Measurements from ENCODE around the gene PPP2R5D.
A peak's percentile ranks its signal among the peaks of the same experiment; 100 is the strongest.

Gene PPP2R5D

DNA sequence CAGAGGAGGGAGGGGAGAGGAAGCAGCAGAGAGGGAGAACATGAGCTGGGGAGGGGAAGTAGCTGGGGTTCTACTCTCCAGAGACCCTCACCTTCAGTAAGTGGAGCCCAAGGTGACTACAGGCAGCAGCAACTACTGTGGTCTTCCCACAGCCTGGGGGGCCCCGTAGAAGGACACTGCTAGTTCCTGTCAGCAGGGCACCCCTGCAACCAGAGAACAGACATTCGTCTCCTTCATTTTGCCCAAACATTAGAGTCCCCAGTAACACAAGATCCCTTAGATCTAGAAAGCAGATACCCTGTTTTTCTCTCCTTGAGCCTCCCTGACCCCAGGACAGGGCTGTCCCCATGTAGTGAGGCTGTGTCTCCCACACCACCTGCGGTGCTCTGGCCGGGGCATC, 15.6 kb upstream of the PPP2R5D start:
- Mint-ChIP-seq H3K9me3 (no peaks in the 10 kb centered on the region), H3K36me3 (ENCODE audit: insufficient read depth) (peaks cover 5% of the 10 kb centered on the region), H3K27ac (ENCODE audit: low read depth) (no peak overlapping the region), H3K4me3 (no peak overlapping the region), H3K27me3 (no peaks in the 10 kb centered on the region), H3K4me1 (peaks cover 2% of the 10 kb centered on the region)
- ATAC-seq (replicated peaks; ENCODE audit: extremely low read depth, poor library complexity, severe bottlenecking) (no peak), DNase-seq (ENCODE audit: low spot score in 2 of 2) (no peak)

DNA sequence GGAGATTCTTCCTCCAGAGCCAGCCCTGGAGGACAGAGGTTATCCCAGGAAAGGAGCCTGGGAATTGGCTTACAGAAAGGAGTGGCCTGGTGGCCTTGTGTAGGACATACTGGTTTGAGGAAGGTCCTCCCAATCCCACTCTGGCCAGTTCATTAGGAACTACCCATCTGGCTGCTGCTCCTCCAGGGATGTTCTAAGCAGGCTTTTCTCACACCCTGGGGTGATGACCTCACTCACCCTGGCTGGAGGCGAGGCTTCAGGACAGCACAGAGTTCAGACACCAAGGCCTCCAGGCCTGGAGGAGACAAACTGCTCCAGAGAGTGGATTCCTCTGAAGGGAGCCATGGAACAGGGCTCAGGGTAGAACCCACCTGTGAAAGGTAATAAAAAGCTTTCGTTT, 14.9 kb upstream of the PPP2R5D start:
- Mint-ChIP-seq H3K27ac (ENCODE audit: low read depth) (no peak overlapping the region), H3K4me1 (peaks cover 4% of the 10 kb centered on the region), H3K4me3 (no peak overlapping the region), H3K27me3 (no peaks in the 10 kb centered on the region), H3K36me3 (ENCODE audit: insufficient read depth) (peaks cover 4% of the 10 kb centered on the region), H3K9me3 (no peaks in the 10 kb centered on the region)
- DNase-seq (ENCODE audit: low spot score in 2 of 2): no peak
- ATAC-seq (replicated peaks; ENCODE audit: extremely low read depth, poor library complexity, severe bottlenecking): no peak

DNA sequence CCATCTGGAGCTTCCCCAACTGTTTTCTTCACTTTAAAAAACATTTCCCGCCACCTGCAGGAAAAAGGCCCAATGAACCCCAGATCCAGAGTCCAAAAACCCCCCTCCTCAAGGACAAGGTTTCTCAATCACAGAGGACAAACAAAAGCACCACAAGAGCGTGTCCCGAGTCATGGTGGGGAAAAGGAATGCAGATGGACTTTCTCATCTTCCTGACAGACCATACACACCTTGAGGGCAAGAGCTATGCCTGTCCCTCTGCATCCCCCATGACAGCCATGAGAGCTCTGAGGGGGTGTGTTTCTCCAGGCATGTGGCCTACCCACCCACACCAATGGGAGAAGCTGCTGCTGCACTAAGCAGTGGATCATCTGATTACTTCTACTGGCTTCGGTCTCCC, 14.4 kb upstream of the PPP2R5D start:
- Mint-ChIP-seq H3K4me3 (no peak overlapping the region), H3K9me3 (no peaks in the 10 kb centered on the region), H3K27ac (ENCODE audit: low read depth) (no peak overlapping the region)

DNA sequence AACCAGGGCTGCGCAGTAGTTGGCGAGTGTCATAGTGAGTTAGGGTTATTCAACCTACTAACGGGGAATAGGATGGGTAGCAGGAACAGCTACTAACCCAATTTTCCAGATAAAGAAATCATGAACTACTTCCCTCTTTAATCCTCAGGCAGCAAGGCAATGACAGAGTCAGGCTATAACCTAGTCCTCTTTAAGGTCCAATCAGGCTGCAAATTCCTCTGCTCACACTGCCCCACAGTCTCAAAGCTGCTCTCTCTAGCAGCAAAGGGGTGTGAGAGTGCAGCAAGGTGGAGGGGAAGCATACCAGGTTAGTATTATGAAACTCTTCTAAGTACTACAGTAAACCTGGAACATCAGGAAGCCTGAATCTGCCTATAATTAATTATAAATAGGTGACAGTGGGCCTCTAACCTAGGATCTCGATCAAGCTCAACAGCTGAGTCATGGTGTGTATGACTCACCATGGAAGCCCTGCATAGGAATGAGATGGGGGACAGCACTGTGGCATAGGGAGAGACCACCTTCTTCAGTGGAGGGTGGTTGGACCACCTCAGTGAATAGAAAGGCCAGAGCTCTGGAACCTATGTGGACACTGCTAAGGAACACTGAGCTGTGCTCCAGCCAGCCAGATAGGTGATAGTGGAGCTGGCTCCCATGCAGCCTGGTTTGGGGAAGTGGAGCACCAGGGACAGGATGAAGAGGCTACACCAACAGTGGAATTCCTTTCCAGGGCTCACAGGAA, 13.3 kb upstream of the PPP2R5D start:
- peaks cover 2% of the 10 kb centered on the region for H3K36me3 Mint-ChIP-seq (ENCODE audit: insufficient read depth)
- no peaks in the 10 kb centered on the region for H3K27me3 Mint-ChIP-seq
- DNase-seq (ENCODE audit: low spot score in 2 of 2) (no peak), ATAC-seq (replicated peaks; ENCODE audit: extremely low read depth, poor library complexity, severe bottlenecking) (no peak)
- no peaks in the 10 kb centered on the region for H3K9me3 Mint-ChIP-seq
- no peak overlapping the region for H3K4me3 Mint-ChIP-seq
- peaks cover 13% of the 10 kb centered on the region for H3K4me1 Mint-ChIP-seq
- peak overlapping the region; percentile 44 for H3K27ac Mint-ChIP-seq (ENCODE audit: low read depth)

More for the DNA sequence above, 14.4 kb upstream of the PPP2R5D start:
- ATAC-seq (replicated peaks; ENCODE audit: extremely low read depth, poor library complexity, severe bottlenecking): no peak
- H3K4me1 Mint-ChIP-seq: peaks cover 6% of the 10 kb centered on the region
- peaks cover 2% of the 10 kb centered on the region for H3K36me3 Mint-ChIP-seq (ENCODE audit: insufficient read depth)
- no peak for DNase-seq (ENCODE audit: low spot score in 2 of 2)
- H3K27me3 Mint-ChIP-seq: no peaks in the 10 kb centered on the region

DNA sequence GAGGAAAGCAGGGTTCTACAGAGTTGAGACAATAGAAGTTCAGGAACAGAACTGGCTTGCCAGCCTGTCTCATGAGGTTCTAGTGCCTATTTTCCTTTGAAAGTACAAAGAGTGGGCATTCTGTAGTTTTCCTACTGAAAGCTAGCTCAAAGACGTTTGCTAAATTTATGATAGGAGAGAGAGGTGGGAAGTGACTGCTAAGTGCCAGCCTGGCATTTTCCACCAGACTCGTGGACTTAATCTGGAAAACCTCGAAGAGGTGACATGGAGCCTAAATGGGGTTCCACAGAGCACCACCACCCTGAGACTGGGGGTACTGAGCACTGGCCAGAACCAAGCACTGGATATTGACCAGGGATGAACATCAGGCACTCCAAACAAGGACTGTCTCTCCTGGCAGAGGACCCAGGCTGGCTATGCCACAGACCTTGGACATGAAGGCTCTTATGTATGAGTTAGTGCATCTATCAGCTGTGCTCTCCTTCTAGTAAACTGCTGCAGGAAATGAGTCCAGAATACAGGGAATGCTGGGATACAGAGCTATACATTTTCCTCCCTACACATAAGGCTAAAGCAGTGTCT, 12.5 kb upstream of the PPP2R5D start:
- Mint-ChIP-seq H3K36me3 (ENCODE audit: insufficient read depth) (peaks cover 2% of the 10 kb centered on the region), H3K27me3 (no peaks in the 10 kb centered on the region), H3K9me3 (no peaks in the 10 kb centered on the region), H3K27ac (ENCODE audit: low read depth) (no peak overlapping the region), H3K4me3 (no peak overlapping the region), H3K4me1 (peaks cover 16% of the 10 kb centered on the region)
- no peak for ATAC-seq (replicated peaks; ENCODE audit: extremely low read depth, poor library complexity, severe bottlenecking)
- no peak for DNase-seq (ENCODE audit: low spot score in 2 of 2)

DNA sequence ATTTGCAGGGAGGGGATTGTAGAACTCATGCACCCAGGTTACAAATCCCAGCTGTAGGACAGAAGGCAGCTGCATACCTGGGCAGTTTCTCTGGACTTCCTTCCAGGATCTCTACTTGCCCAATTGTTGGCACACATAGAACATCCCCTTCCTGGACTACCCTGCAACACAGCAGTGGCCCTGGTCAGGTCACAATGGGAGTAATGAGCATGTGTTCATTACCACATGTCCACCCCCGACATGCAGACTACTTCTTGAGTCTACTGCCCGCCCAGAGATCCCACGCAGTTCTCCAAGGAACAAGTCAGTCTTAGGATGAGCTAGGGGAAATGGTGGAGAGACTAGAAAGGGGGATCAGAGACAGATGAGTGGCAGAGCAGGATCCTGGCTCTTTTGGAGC, 10.4 kb upstream of the PPP2R5D start:
- H3K4me3 Mint-ChIP-seq: no peak overlapping the region
- no peaks in the 10 kb centered on the region for H3K9me3 Mint-ChIP-seq
- peaks cover 29% of the 10 kb centered on the region for H3K4me1 Mint-ChIP-seq
- peaks cover 7% of the 10 kb centered on the region for H3K36me3 Mint-ChIP-seq (ENCODE audit: insufficient read depth)
- ATAC-seq (replicated peaks; ENCODE audit: extremely low read depth, poor library complexity, severe bottlenecking): no peak
- no peak overlapping the region for H3K27ac Mint-ChIP-seq (ENCODE audit: low read depth)
- no peaks in the 10 kb centered on the region for H3K27me3 Mint-ChIP-seq
- DNase-seq (ENCODE audit: low spot score in 2 of 2): no peak

DNA sequence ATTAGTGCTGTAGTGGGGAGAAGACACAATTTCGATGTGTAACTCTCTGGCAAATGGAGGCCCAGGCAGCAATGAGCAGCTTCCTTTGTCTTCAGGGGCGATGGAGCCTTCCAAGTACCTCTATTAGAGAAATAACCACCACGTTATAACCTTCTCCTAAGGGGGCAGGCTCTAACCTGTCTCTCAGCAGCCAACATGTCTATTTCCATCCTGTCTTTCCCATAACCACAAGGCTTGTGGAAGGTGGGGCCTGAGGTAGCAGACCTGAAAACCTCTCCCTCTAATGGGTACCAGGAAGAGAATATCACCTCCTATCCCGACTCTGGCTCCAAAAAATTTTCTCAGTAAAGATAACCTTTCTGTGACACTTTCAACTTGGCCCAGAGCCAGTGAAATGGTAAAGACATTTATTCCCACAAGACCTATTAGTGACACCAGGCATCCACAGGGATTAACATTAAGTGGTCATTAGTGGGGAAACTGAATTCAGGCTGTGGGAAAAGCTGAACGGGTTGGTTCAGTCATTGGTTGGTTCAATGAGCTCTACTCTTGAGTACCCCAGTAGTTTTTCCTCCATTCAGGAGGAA, 9.4 kb upstream of the PPP2R5D start:
- no peak for ATAC-seq (replicated peaks; ENCODE audit: extremely low read depth, poor library complexity, severe bottlenecking)
- Mint-ChIP-seq H3K4me3 (no peak overlapping the region), H3K27me3 (no peaks in the 10 kb centered on the region), H3K9me3 (no peaks in the 10 kb centered on the region), H3K4me1 (peaks cover 40% of the 10 kb centered on the region), H3K36me3 (ENCODE audit: insufficient read depth) (peaks cover 14% of the 10 kb centered on the region), H3K27ac (ENCODE audit: low read depth) (peak overlapping the region; percentile 55)
- DNase-seq (ENCODE audit: low spot score in 2 of 2): no peak

DNA sequence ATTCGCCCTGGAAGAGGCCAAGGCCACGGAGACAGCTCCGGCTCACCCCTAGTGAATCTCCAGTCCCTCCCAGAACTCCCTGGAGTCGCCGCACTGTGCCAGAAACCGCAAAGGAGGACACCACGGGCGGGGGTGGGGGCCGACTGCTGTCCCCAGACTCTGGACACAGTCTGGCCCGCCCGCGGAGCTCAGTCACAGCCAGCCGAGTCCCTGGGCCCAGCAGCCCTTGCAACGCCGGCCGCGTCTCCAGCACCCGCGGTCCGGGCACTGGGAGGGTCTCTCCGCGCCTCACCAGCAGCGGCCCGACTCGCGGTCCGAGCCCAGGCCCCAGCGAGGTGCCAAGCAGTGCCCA, 5.9 kb upstream of the PPP2R5D start:
- peaks cover 16% of the 10 kb centered on the region for H3K36me3 Mint-ChIP-seq (ENCODE audit: insufficient read depth)
- ATAC-seq (replicated peaks; ENCODE audit: extremely low read depth, poor library complexity, severe bottlenecking) (no peak), DNase-seq (ENCODE audit: low spot score in 2 of 2) (no peak)
- peak overlapping the region; percentile 89 for H3K4me3 Mint-ChIP-seq
- peak overlapping the region; percentile 93 for H3K27ac Mint-ChIP-seq (ENCODE audit: low read depth)
- H3K9me3 Mint-ChIP-seq: no peaks in the 10 kb centered on the region
- peaks cover 41% of the 10 kb centered on the region for H3K4me1 Mint-ChIP-seq
- H3K27me3 Mint-ChIP-seq: no peaks in the 10 kb centered on the region

DNA sequence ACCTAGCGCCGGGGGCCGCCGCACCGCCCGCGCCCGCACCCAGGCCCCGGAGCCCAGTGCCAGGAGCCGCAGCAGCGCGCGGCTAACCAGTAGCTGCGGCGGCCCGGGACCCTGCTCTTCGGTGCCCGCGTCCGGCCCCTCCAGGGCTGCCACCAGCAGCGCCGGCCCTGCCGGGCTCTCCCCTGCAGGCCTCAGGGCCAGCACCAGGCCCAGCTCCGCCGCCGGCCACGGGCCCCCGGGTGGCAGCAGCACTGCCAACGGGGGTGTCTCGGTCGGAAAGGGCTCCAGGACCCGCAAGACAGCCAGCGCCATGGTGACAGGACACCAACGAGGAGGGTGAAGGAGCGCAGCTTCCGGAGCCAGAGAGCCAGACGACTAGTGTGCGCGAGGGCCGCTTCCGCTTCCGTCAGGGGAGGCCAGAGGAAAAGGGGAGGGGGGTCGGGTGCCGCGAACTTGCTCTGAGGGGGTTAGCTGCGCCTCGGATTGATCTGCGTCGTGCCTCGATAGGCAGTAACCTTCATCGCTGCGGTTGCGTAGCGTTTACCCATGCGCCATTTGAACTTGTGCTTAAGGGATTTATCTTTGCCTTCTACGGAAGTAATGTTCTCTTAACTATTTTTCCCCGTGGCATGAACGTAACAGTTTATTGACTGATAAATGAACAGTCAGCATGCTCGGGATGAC, 5.4 kb upstream of the PPP2R5D start, which contains the start of gene PEX6:
PEX6 (minus strand) TSS at position 343 of the 684 bp plus-strand sequence; CDS start at position 312, 31 bp downstream.
- Mint-ChIP-seq H3K4me1 (peaks cover 42% of the 10 kb centered on the region), H3K36me3 (ENCODE audit: insufficient read depth) (peaks cover 16% of the 10 kb centered on the region), H3K27me3 (no peaks in the 10 kb centered on the region), H3K4me3 (peak within 1 kb of the TSS; percentile 89), H3K9me3 (no peaks in the 10 kb centered on the region), H3K27ac (ENCODE audit: low read depth) (peak within 1 kb of the TSS; percentile 93)
- peak; percentile 98 for ATAC-seq (replicated peaks; ENCODE audit: extremely low read depth, poor library complexity, severe bottlenecking)
- DNase-seq (ENCODE audit: low spot score in 2 of 2): peak; percentile 82 to 86

DNA sequence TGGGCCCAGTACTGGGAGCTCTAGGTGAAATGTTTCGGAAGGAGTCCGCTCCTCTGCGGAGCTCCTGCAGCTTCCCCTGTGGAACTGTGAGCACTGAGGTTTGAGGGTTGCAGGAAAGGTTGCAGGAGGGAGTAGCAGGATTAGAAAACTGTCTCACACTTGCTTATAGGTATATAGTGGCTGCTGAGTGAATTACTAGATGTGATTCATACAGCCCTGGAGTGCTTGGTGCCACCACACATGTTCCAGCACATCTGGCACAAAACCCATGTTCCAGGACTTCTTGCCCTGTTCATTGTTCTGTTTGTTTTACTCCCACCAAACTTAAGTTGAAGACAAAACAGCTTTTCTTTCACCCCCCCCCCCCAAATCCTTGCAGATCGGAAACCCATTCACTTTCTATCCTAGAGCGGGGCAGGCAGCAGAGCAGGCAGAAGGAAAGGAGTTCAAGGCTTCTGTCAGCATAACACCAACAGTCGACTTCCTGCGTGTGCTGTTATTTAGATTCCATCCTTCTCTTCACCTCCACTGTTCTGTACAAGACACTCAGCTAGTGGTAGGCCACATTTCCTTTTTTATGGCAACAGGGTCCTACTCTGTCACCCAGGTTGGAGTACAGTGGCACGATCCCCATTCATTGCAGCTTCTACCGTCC, 4.7 kb upstream of the PPP2R5D start:
- no peaks in the 10 kb centered on the region for H3K27me3 Mint-ChIP-seq
- peak in 1 of 2 donors; percentile 15 for DNase-seq (ENCODE audit: low spot score in 2 of 2)
- H3K9me3 Mint-ChIP-seq: no peaks in the 10 kb centered on the region
- H3K36me3 Mint-ChIP-seq (ENCODE audit: insufficient read depth): peaks cover 21% of the 10 kb centered on the region
- peak; percentile 11 for ATAC-seq (replicated peaks; ENCODE audit: extremely low read depth, poor library complexity, severe bottlenecking)
- peaks cover 43% of the 10 kb centered on the region for H3K4me1 Mint-ChIP-seq
- H3K4me3 Mint-ChIP-seq: peak overlapping the region; percentile 89
- peak overlapping the region; percentile 93 for H3K27ac Mint-ChIP-seq (ENCODE audit: low read depth)

DNA sequence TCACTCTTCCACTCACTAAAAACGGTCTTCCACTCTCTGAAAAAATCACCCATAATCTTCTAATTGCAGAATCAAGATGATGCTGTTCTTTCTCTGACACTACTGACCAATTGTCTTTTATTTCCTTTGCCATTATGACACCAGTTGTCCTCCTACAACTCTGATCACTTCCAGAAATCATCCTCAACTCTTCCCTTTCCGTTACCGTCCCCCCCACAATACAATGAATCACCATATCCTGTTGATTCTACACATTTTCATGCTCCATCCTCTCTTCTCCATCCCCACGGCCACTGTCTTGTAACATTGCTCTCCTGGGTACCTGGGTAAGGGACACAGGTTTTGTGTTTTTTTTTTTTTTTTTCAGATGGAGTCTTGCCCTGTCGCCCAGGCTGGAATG, 2.5 kb upstream of the PPP2R5D start:
- no peak for ATAC-seq (replicated peaks; ENCODE audit: extremely low read depth, poor library complexity, severe bottlenecking)
- no peaks in the 10 kb centered on the region for H3K9me3 Mint-ChIP-seq
- H3K27ac Mint-ChIP-seq (ENCODE audit: low read depth): no peak overlapping the region
- peaks cover 52% of the 10 kb centered on the region for H3K4me1 Mint-ChIP-seq
- H3K36me3 Mint-ChIP-seq (ENCODE audit: insufficient read depth): peaks cover 23% of the 10 kb centered on the region
- no peak for DNase-seq (ENCODE audit: low spot score in 2 of 2)
- H3K4me3 Mint-ChIP-seq: no peak overlapping the region
- H3K27me3 Mint-ChIP-seq: no peaks in the 10 kb centered on the region

DNA sequence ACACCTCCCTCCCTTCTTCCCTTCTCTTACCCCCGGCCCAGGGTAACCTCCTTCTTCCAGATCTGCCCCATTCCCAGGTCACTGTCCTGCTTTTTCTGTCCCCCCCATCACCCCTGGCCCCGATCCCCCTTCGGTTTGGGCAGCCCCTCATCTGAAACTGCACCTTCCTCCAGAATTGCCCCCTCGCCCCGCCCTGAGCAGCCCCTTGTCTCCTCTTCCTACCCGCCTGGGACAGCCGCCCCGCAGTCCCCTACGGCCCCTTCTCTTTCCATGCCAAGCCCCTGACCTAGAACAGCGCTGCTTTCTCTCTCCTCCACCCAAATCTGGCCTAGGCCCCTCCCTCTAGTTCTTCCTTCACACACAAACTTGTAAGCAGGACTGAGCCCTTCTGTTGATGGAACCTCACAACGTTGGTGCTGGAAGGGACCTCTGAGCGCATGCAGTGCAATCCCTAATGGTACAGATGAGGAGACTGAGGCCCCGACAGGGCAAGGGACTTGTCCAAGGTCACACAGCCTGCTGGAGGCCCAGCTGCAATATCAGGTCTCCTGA, 630 bp downstream of the PPP2R5D start:
- Mint-ChIP-seq H3K27me3 (no peaks in the 10 kb centered on the region), H3K36me3 (ENCODE audit: insufficient read depth) (peaks cover 12% of the 10 kb centered on the region), H3K27ac (ENCODE audit: low read depth) (peak overlapping the region; percentile 90), H3K9me3 (no peaks in the 10 kb centered on the region), H3K4me3 (peak overlapping the region; percentile 89), H3K4me1 (peaks cover 60% of the 10 kb centered on the region)
- ATAC-seq (replicated peaks; ENCODE audit: extremely low read depth, poor library complexity, severe bottlenecking): no peak
- DNase-seq (ENCODE audit: low spot score in 2 of 2): no peak

All from central memory CD8-positive, alpha-beta T cell (primary cell).